ENCODE data around the gene KIAA1586. TPM values are rescaled to one million over a fixed set of nuclear protein-coding genes. Genes with fewer than 3 reads are reported as not detected.
"Not testable (repeated sequence)": the region's sequence is repeated elsewhere in the genome, so short reads cannot be mapped to it uniquely, and the experiment has no call there.

KIAA1586 gene
- total RNA-seq, 1 experiment from 2014 or later: 9.8 TPM

DNA sequence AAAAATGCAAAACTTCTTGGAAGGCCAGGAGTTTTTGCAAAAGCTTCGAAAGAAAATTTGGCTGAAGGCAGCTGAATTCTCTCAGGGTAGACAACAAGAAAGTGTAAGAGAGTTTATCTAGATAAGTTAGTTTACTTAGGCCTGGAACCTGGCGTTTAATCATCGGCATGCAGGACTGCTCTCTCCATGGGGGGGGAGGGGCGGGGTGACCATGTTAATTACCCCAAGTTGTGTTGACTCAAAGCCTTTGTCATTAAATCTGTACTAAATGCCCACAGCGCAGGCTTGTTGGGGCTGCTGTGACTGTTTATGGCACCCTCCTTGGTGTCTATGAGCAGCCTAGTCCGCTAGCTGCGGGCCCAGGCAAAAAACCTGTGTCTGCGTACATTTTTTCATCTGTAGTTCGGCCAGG is 23.4 kb downstream of the KIAA1586 start:
- no peak for DNase-seq
- H3K36me3 ChIP-seq (replicated peaks; ENCODE audit: control insufficient read depth, insufficient read depth, low read length): no peaks in the 10 kb centered on the region
- H3K27me3 ChIP-seq (ENCODE audit: control insufficient read depth, insufficient read depth, low read length): peaks cover 51% of the 10 kb centered on the region
- H3K4me3 ChIP-seq (ENCODE audit: insufficient read depth, low read depth, low read length): no peak overlapping the region

DNA sequence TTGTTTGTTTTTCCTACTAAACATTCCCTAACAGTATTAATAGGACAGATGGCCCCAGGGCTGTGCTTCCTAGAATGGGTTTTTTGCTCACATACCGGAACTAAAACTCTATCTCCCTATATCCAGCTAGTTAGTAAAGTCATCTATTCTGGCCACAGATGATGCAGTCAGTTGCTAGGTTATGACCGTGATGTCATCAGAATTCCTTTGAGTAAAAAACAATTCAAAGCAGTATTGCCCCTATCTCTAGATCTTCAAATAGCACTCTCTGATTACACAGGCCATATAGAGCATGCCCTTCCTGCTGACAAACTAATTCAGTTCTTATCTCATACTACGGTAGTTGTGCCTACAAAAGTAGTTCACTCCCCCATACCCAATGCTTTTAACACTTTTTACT is 25.6 kb downstream of the KIAA1586 start:
- peaks cover 59% of the 10 kb centered on the region for H3K27me3 ChIP-seq (ENCODE audit: control insufficient read depth, insufficient read depth, low read length)
- no peaks in the 10 kb centered on the region for H3K36me3 ChIP-seq (replicated peaks; ENCODE audit: control insufficient read depth, insufficient read depth, low read length)
- H3K4me3 ChIP-seq (ENCODE audit: insufficient read depth, low read depth, low read length): no peak overlapping the region
- no peak for DNase-seq

DNA sequence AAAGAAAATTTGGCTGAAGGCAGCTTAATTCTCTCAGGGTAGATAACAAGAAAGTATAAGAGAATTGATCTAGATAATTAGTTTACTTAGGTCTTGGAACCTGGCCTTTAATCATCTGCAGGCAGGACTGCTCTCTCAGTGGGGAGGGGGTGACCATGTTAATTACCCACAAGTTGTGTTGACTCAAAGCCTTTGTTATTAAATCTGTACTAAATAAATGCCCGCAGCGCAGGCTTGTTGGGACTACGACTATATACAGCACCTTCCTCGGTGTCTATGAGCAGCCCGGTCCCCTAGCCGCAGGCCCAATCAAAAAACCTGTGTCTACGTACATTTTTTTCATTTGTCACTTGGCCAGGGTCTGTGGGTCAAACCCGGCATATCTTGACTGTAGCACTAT is 27.9 kb downstream of the KIAA1586 start:
- H3K4me3 ChIP-seq (ENCODE audit: insufficient read depth, low read depth, low read length): no peak overlapping the region
- no peaks in the 10 kb centered on the region for H3K36me3 ChIP-seq (replicated peaks; ENCODE audit: control insufficient read depth, insufficient read depth, low read length)
- DNase-seq: no peak
- H3K27me3 ChIP-seq (ENCODE audit: control insufficient read depth, insufficient read depth, low read length): peaks cover 54% of the 10 kb centered on the region

DNA sequence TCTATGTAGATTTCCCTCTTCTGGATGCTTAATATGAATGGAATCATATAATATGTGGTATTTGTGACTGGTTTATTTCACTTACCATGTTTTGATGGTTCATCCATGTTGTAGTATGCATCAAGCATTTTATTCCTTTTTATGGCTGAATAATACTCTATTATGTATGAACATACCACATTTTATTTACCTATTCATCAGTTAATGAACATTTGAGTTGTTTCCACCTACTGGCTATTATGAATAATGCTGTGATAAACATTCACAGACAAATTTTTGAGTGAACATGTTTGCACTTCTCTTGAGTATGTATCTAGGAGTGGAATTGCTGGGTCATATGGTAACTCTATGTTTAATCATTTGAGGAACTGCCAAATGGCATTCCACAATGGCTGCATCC is 28.6 kb downstream of the KIAA1586 start:
- no peak for DNase-seq
- no peaks in the 10 kb centered on the region for H3K36me3 ChIP-seq (replicated peaks; ENCODE audit: control insufficient read depth, insufficient read depth, low read length)
- H3K4me3 ChIP-seq (ENCODE audit: insufficient read depth, low read depth, low read length): no peak overlapping the region
- peaks cover 51% of the 10 kb centered on the region for H3K27me3 ChIP-seq (ENCODE audit: control insufficient read depth, insufficient read depth, low read length)

DNA sequence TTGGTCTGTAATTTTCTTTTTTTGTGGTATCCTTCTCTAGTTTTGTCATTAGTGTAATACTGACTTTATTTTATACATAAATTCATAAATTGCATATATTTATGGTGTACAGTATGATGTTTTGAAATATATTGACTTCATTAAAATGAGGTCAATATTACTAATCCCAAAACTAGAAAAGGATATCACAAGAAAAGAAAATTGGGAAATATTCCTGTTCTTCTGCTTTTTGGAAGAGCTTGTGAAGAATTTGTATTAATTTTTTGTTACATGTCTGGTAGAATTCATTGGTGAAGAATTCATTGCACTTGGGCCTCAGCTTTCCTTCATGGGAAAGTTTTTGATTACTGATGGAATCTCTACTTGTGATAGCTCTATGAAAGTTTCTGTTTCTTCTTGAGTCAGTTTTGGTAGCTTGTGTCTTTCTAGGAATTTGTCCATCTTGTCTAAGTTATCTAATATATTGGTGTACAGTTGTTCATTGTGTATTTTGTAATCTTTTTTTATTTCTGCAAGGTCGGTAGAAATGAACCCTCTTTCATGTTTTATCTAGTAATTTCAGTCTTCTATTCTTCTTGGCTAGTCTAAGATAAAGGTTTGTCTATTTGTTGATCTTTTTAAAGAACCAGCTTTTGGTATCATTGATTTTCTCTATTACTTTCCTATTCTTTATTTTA is 32.2 kb downstream of the KIAA1586 start:
- Histone ChIP-seq H3K27me3 (ENCODE audit: control insufficient read depth, insufficient read depth, low read length) (peaks cover 24% of the 10 kb centered on the region; the same call in 1 of the 2 replicates), H3K4me3 (ENCODE audit: insufficient read depth, low read depth, low read length) (no peak overlapping the region), H3K36me3 (replicated peaks; ENCODE audit: control insufficient read depth, insufficient read depth, low read length) (no peaks in the 10 kb centered on the region)
- no peak for DNase-seq

DNA sequence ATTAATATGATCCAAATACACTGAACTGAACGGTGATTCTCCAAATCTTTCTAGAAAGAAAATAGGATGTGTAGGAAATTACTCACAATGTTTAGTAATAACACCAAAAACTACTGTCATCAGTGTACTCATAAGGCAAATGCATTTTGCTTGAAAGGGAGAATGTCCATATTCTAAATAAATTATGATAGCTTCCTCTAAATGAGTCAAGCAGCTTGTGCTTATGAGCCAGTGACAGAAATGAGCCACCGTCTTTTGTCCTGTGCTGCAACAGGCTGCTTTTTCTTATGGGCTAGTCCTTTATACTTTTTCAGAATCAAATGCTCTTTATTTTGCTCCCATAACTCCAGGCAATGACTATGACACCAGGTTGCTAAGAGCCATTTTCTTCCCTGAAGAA is 39.0 kb downstream of the KIAA1586 start:
- no peaks in the 10 kb centered on the region for H3K36me3 ChIP-seq (replicated peaks; ENCODE audit: control insufficient read depth, insufficient read depth, low read length)
- H3K27me3 ChIP-seq (ENCODE audit: control insufficient read depth, insufficient read depth, low read length): no peaks in the 10 kb centered on the region; the same call in 1 of the 2 replicates
- no peak for DNase-seq
- H3K4me3 ChIP-seq (ENCODE audit: insufficient read depth, low read depth, low read length): no peak overlapping the region

DNA sequence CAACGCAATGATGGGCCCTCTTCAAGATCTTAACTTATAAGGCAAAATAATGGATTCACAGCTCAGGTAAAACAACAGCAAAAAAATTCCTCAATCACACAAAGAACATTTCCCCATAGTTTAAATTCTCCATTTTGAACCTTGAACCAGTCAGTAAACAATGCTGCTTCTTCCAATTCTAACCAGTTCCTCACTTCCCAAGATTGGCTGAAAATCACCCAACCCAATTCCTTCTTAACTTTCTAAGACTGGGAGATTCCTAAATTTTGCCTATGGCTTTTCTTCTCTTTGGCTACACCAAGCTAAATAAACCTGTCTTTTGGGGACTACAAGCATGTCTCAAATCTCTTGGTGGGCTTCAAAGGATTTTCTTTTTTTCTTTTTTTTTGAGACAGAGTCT is 40.4 kb downstream of the KIAA1586 start:
- no peak for DNase-seq
- Histone ChIP-seq H3K27me3 (ENCODE audit: control insufficient read depth, insufficient read depth, low read length) (no peaks in the 10 kb centered on the region; the same call in 1 of the 2 replicates), H3K4me3 (ENCODE audit: insufficient read depth, low read depth, low read length) (no peak overlapping the region), H3K36me3 (replicated peaks; ENCODE audit: control insufficient read depth, insufficient read depth, low read length) (no peaks in the 10 kb centered on the region)

DNA sequence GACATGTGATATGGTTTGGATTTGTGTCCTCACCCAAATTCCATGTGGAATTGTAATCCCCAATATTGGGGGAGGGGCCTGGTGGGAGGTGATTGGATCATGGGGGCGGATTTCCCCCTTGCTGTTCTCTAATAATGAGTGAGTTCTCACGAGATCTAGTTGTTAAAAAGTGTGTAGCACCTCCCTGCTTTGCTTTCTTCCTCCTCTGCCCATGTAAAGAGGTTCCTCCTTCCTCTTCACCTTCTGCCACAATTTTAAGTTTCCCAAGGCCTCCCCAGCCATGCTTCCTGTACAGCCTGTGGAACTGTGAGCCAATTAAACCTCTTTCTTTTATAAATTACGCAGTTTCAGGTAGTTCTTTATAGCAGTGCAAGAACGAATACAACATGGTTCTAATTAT is 41.4 kb downstream of the KIAA1586 start:
- no peaks in the 10 kb centered on the region; the same call in 1 of the 2 replicates for H3K36me3 ChIP-seq (replicated peaks; ENCODE audit: control insufficient read depth, insufficient read depth, low read length)
- H3K4me3 ChIP-seq (ENCODE audit: insufficient read depth, low read depth, low read length): no peak overlapping the region
- DNase-seq: no peak
- H3K27me3 ChIP-seq (ENCODE audit: control insufficient read depth, insufficient read depth, low read length): no peaks in the 10 kb centered on the region; the same call in 1 of the 2 replicates

DNA sequence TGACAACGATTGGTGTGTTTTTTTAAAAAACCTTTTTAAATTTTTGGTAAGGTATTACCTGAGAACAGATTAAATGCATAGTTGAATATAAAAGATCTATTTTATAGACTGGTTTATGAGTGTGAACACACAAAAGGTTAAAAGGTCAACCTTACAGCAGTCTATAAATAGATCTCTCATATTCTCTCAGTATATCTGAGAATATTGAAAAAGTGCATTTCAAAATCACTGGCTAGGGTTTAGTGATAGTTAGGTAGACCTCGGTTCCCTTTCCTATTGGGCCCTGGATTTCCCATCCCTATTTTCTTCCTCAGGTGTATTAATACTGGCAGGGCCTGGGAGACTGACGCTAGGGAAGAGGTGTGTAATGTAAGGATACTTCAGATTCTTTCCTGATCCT is 42.8 kb downstream of the KIAA1586 start:
- H3K4me3 ChIP-seq (ENCODE audit: insufficient read depth, low read depth, low read length): no peak overlapping the region
- no peaks in the 10 kb centered on the region for H3K27me3 ChIP-seq (ENCODE audit: control insufficient read depth, insufficient read depth, low read length)
- H3K36me3 ChIP-seq (replicated peaks; ENCODE audit: control insufficient read depth, insufficient read depth, low read length): no peaks in the 10 kb centered on the region; the same call in 1 of the 2 replicates
- peak; percentile 18 for DNase-seq

DNA sequence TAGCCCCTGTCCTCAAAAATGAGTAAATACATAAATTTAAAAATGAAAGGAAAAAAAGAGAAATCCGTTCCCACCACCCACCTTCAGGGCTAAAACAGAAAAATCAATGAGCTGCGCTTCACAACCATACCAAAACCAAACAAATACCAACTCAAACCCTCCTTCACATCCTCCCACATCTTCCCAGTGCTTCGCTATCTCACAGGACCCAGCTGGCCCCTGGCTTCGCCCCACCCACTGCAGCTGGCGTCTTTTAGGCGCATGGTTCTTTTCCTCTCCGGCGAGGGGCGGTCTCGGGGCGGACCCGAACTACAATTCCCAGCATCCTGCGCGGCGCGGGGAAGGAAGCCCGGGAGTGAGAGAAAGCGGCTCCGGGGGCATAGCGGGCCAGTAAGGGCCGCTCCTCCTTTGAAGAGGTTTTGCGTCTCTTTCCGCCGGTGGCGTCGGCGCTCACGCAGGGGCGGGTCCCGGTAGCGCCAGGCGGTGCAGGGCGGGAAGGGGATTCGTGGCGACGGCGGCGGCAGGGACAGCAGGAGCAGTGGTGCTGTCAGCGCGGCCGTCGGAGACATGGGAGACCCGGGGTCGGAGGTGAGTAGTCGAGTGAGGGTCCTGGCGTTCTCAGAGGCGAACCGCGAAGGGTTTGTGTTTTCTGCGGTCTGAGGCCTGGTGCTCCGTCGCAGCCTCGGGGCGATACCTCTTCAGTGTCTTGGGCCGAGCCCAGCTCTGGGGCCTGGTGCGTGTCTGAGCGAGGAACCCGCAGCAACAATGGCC is 43.4 kb downstream of the KIAA1586 start, which contains the start of gene ZNF451:
ZNF451 (plus strand) TSS at position 502 of the 771 bp plus-strand sequence; CDS start at position 568, 66 bp downstream.
- no peaks in the 10 kb centered on the region; the same call in 1 of the 2 replicates for H3K36me3 ChIP-seq (replicated peaks; ENCODE audit: control insufficient read depth, insufficient read depth, low read length)
- H3K27me3 ChIP-seq (ENCODE audit: control insufficient read depth, insufficient read depth, low read length): no peaks in the 10 kb centered on the region
- DNase-seq: peak; percentile 92
- H3K4me3 ChIP-seq (ENCODE audit: insufficient read depth, low read depth, low read length): peak within 1 kb of the TSS; percentile 64

DNA sequence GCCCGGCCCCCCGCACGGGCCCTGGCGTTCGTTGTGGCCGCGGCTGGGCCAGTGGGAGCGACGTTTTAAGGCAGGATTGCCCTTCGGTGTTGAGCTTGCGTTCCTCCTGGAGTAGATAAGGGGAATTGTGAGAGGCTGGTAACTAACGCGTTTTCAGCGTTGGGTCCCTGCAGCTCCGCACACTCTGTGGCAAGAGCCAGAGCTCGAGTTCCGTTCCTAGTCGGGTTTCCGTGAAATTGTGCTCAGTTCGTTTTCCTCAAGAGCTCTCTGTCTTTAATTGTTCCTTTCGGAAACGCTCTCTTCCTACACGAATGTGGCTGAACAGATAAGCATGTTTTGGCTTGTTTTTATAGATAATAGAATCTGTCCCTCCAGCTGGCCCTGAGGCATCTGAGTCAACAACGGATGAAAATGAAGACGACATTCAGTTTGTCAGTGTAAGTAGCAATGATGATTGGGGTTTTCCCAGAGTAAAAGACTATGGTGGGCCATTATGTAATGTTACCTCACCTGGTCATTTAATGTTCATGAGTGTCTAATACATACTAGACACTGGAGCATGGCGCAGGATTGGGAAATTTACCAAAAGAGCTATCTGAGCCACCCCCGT is 44.1 kb downstream of the KIAA1586 start:
- not testable (repeated sequence) for H3K4me3 ChIP-seq (ENCODE audit: insufficient read depth, low read depth, low read length); DNase-seq; H3K27me3 ChIP-seq (ENCODE audit: control insufficient read depth, insufficient read depth, low read length); H3K36me3 ChIP-seq (replicated peaks; ENCODE audit: control insufficient read depth, insufficient read depth, low read length)

DNA sequence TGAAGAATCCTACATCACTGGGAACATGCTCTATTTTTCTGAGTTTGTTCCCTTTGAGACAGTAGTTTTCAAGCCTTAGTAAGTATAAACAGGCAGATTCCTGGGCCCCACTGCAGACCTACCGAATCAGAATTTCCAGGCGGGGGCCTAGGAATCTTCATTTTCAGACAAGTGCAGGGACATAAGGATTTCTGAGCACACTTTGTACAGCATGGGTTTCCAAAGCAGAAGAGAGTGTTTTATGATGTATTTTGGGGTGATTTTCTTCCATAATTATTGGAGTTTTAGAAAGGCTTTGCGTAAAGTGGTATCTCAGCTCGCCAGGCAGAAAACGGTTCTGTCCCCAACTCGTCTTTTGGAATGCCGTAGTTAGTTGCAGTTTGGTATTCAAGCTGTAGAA is 44.9 kb downstream of the KIAA1586 start:
- not testable (repeated sequence) for H3K36me3 ChIP-seq (replicated peaks; ENCODE audit: control insufficient read depth, insufficient read depth, low read length); DNase-seq; H3K27me3 ChIP-seq (ENCODE audit: control insufficient read depth, insufficient read depth, low read length); H3K4me3 ChIP-seq (ENCODE audit: insufficient read depth, low read depth, low read length)

DNA sequence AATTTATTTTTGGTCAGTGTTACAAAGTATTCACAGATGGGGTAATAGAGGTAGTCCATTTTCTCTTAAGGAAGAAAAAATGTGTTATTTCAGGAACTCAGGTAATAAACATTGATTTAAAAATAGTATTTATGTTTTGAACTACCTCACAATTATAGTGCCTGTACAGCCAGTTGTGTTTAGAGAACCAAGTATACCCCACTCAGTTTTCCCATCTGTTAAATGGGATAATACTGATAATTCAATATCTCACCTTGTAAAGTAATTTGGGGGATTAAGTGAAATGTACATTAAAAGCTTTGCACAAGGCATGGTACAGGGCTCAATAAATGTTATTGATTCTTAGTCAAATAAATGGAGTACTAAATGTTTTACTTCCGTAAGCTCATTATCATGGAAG is 48.2 kb downstream of the KIAA1586 start:
- no peak for DNase-seq
- Histone ChIP-seq H3K27me3 (ENCODE audit: control insufficient read depth, insufficient read depth, low read length) (no peaks in the 10 kb centered on the region), H3K36me3 (replicated peaks; ENCODE audit: control insufficient read depth, insufficient read depth, low read length) (no peaks in the 10 kb centered on the region; the same call in 1 of the 2 replicates), H3K4me3 (ENCODE audit: insufficient read depth, low read depth, low read length) (no peak overlapping the region)

DNA sequence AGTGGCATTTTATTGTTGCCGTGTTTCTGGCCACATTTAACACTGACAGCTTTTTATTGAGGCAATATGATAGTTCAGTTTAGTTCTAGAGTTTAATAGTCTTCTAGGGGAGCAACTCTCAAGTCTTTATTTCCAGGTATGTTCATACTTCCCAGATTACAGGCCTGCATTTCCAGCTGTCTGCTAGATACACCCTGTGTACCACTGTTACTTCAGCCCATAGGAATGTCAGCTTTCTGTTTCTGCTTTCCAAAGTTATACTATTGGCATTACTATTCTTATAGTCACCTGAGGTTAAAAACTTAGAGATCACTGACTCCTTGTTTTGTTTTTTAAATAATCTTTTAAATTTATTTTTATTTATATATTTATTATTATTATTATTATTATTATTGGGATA is 51.1 kb downstream of the KIAA1586 start:
- H3K36me3 ChIP-seq (replicated peaks; ENCODE audit: control insufficient read depth, insufficient read depth, low read length): peaks cover 19% of the 10 kb centered on the region
- no peak for DNase-seq

DNA sequence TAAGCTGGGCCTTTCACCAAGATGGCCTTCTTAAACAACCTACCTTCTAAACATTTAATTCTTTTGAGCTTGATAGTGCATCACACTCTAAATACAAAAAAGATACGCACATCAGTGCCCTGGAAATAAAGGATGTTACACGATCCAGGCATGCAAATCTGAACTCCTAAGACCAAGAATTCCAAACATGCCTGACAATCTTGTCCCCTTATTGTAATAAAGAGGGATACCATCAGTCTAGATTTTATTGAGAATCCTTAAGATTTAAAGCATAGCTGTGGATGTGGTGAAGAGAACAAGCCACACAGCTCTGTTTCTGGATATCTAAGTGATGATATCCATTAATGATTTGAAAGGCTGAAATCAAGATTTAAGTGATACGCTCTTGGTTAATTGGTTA is 56.5 kb downstream of the KIAA1586 start:
- H3K27me3 ChIP-seq (ENCODE audit: control insufficient read depth, insufficient read depth, low read length): no peaks in the 10 kb centered on the region
- no peak for DNase-seq
- peaks cover 19% of the 10 kb centered on the region for H3K36me3 ChIP-seq (replicated peaks; ENCODE audit: control insufficient read depth, insufficient read depth, low read length)
- no peak overlapping the region for H3K4me3 ChIP-seq (ENCODE audit: insufficient read depth, low read depth, low read length)

More for the DNA sequence above, 51.1 kb downstream of the KIAA1586 start:
- H3K4me3 ChIP-seq (ENCODE audit: insufficient read depth, low read depth, low read length): no peak overlapping the region
- no peaks in the 10 kb centered on the region for H3K27me3 ChIP-seq (ENCODE audit: control insufficient read depth, insufficient read depth, low read length)
